Fibroblast of upper back skin (primary cell): ENCODE measurements around the gene LRGUK.
A peak's percentile ranks its signal among the peaks of the same experiment; 100 is the strongest.
"Not testable (repeated sequence)": the region's sequence is repeated elsewhere in the genome, so short reads cannot be mapped to it uniquely, and the experiment has no call there.

ENCODE experiments used
- DNase-seq: peaks from one replicate; pipeline ENCODE4 v3.0.0-alpha.2; 2013

The LRGUK gene, protein sequence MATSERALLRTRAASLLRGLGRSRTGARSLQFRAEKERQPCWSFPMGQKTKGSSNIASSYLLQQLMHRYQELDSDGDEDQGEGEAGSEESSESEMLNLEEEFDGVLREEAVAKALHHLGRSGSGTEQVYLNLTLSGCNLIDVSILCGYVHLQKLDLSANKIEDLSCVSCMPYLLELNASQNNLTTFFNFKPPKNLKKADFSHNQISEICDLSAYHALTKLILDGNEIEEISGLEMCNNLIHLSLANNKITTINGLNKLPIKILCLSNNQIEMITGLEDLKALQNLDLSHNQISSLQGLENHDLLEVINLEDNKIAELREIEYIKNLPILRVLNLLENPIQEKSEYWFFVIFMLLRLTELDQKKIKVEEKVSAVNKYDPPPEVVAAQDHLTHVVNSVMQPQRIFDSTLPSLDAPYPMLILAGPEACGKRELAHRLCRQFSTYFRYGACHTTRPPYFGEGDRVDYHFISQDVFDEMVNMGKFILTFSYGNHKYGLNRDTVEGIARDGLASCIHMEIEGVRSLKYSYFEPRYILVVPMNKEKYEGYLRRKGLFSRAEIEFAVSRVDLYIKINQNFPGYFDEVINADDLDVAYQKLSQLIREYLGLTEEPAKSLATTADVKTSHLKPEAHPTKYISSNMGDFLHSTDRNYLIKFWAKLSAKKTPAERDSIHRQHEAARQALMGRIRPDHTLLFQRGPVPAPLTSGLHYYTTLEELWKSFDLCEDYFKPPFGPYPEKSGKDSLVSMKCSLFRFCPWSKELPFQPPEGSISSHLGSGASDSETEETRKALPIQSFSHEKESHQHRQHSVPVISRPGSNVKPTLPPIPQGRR

DNA sequence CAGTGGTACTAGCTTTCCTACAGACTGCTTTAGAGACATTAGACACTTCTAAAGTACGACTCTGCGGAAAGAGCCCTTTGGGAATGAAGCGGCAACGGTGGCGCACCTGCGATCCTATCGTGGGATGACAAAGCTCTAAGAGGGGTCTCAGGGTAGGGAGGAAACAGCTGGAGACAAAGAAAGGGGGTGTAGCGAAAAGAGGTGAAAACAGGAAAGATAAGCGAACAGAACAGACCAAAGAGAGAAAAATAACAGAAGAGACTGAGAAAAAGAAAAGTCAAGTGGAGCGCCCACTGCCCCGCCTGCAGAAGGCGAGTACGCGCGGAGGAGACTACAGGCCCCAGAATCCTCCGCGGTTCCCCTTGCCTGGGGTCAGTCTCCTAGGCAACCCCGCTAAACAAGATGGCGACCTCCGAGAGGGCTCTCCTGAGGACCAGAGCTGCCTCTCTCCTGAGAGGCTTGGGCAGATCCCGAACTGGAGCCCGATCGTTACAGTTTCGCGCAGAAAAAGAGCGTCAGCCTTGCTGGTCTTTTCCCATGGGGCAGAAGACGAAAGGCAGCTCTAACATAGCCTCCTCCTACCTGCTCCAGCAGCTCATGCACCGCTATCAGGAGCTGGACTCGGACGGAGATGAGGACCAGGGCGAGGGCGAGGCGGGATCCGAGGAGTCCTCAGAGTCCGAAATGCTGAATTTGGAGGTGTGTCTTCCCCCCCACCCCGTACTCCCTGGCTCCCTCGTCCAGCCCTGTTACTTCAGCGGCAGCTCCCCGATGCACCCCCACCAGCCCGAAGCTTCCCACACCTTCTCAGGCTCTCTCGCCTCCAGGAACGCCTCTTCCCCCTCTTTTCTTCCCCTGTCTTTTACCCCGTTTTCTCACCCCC is at the start of gene LRGUK:
Gene LRGUK, plus strand, starts transcription at position 375 of the 883 bp plus-strand sequence. Its CDS starts 28 bp downstream, at position 403.
- DNase-seq = peak; percentile 76

DNA sequence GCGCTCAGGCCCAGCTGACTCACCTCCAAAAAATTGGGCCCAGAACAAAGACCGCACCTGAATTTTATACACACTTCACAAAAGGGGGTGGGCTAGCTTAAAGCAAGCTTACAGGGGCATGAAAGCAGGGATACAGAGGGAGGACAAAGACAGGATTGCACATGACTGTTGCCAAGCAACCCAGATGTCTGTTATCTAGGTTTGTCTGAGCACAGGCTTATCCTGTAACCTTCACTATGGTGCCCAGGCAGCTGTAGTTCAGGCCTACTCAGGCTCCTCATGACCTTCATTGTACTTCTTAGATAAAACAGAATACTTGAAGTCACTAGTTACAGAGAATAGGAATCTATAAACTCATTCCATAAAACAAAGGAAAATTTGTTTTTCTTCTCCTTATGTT is 49.6 kb upstream of the LRGUK start:
- not testable (repeated sequence) for DNase-seq

DNA sequence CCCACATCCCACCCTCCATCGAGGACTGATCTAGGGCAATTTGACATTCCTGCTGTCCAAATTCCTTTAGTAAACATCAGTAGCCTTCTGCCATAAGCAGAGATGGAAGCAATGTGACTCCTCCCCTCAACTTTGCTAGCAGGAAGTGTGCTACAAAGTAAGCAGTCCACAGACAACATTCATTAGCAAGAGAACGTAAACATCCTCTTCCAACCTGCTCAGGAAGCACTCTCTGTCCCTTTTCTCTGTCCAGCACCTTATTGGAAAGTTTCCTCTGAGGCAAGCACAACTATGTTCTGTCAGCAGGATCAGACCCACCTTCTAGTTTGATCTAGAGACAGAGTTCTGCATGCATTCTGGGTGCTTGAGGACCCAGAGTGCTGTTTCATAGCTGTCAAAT is 48.1 kb upstream of the LRGUK start:
- DNase-seq = no peak

DNA sequence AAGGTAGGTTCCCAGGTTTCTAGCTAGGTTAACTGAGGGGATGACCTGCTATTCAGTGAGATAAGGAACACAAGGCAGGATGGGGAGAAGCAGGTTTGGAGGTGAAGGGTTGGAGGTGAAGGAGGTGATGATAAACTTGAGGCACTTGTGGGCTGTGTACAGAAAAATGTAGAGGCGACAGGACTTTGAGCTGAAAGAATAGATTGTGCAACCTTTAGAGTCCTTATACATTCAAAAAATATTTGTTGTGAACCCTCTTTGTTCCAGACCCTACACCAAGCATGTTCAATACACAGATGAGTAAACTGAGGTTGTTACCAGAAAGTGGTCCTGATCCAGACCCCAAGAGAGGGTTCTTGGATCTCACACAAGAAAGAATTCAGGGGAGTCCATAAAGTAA is 45.4 kb upstream of the LRGUK start:
- DNase-seq = no peak

DNA sequence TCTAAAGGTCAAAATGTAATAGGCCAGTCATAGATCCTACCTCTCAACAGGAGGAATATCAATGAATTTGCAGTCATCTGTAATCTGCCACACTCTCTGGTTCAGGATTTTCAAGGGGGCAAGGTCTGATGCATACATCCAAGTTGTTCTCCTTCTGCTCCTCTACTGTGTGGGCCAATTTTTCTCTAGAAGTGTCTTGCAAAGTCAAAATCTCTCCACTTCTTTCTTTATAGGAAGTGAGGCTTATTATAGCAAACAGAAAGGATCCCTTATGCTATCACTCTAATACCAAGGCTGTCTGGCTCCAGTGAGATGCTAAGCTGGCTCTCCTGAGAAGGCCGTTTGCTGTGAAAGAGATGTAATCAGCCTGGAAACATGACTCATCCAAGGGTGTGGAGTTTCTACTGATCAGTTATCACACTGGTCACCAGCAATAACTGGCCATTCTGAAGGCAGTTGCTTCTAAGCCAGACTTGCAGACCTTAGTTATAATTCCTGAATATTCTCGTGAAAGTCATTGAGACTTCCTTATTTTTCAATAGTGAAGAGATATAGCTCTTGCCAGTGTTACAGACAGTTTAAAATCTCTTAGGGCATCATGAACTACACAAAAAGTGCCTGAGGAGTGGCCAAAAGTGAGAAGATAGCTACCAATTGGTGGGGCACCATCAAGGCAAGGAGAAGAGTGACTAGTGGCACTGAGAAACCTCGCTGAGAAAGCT is 43.2 kb upstream of the LRGUK start:
- DNase-seq = no peak

DNA sequence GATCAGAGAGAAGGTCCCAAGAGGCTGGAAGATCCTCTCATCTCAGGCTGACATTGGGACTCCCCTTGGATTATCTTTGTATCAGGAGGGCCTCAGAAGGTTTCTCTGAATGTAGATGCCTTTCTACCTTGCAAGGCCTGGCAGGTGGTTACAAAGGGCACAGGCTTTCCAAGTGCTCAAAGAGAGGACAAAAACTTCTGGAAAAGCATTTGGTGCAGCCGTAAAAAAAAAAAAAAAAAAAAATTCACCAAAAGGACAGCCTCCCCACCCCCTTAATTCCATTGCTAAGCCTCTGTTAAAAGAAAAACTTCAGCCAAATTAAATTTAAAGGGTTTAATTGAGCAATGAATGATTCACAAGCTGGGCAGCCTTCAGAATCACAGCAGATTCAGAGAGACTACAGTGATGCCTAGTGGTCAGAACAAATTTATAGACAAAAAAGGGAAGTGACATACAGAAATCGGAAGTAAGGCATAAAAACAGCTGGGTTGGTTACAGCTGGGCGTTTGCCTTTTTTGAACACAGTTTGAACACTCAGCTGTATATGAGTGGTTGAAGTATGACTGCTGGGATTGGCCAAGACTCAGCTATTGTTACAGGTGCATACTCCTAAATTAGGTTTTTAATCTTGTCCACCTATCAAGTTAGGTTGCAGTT is 42.5 kb upstream of the LRGUK start:
- no peak for DNase-seq

DNA sequence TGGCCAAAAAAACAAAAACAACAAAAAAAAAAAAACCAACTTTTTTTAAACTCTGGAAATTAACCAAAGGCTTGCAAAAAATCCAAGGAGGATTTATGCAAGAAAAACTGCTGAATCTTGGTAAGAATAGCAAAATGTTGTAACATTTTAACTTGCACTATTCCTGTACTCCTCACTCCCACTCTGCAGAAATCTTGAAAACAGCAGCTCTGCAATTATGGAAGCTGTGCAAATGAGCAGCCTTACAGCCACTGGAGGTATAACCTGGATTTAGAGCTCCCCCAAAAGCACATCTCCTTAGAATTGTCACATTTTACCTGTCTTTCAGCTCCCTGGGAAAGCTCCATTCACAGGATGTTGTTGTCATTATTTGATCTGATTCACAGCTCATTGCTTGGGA is 41.8 kb upstream of the LRGUK start:
- DNase-seq = no peak

DNA sequence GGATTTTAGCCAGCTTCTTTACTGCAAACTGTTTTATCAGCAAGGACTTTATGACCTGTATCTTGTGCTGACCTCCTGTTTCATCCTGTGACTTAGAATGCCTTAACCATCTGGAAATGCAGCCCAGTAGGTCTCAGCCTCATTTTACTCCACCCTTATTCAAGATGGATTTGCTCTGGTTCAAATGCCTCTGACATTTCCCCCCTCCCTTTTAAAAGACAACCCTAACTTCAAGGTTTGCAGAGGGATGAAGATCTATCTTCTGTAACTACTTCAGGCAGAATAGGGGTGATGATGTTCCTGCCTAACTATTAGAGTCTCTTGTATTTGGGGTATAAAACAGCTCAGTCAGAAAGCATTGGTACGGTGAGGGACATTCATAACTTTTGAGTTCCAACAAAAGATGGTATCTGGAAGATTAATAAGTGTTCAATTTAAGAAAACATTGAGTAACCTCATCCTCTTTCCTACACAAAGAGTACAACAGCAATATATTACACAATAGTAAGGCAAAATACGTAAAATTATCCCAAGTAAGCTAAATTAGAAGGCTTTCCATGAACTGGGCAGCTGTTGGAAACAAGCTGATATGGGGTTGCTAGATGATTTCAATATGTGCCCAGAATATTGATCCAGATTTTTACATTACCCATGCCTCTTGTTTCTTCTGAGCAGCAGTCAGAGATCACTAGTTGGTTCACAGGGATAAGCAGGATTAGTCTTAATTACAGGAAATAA is 40.0 kb upstream of the LRGUK start:
- no peak for DNase-seq

DNA sequence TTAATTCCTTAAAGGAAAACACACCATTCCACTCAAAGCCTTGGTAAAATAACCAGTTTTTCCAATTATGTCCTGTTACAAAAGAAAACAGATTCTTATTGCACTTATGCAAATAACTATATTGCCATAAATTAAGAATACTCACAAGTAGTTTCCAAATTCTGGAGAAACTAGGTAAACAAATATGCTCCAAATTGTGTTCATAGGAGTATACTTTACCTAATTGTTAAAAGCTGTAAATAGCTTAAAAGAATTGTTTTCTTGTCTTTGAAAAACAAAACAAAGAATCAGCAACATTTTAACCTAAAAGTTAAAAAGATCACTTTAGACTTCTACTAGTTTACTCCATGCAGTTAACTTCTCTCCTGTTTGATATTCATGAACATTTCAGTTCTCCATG is 38.9 kb upstream of the LRGUK start:
- no peak for DNase-seq

DNA sequence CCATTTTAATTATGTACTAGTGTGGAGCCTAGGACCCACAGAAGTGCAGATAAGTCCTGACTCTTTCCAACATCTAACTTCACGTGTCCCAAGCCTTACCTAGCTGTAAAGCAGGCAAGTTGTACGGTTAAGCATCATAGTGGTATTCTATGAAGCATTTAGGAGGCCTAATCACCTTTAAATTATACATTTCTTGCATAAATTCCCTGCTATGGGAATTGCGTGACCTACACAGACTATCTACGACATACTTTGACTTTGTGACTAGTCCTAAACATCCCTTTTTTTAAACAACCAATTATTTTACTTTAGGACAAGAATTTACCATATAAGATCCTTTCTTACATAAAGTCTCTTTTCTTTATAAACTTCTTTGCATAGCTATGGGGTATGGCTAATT is 37.7 kb upstream of the LRGUK start:
- no peak for DNase-seq

DNA sequence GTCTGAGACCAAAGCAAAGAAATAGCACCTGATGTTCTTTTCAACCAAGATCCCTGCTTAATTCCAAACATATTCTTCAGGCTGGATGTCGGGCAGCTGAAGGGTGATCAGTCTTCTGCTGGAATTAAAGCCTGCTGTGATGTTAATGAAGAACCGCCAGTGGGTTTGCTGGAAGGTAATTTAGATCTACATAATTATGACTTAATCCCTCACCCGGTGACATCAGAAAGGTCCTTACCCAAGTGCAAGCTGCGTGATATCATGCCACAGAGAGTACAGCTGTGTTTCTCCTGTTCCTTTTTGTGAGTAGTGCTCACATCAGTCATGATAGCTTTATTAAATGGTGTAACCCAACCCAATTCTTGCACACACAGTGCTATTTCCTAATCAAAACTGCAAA is 29.1 kb upstream of the LRGUK start:
- DNase-seq = no peak

DNA sequence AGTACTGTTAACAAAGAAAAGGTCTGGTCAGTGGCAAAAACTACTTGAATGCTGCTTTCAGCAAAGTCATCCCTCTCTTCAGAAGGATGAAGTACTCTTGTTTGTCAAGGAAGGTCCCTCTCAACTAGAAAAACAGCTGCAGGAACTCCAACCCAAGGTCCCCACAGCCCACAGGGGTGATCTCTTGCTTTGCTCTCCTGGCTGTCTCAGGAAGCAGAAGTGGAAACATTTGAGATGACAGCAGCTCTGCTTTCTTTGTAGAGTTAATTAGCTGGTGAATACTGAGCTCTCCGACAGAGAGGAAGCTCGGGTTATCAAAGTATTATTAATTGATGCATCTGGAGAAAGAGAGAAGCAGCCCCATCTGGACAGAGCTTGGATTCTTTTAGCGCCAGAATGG is 25.4 kb upstream of the LRGUK start:
- no peak for DNase-seq

DNA sequence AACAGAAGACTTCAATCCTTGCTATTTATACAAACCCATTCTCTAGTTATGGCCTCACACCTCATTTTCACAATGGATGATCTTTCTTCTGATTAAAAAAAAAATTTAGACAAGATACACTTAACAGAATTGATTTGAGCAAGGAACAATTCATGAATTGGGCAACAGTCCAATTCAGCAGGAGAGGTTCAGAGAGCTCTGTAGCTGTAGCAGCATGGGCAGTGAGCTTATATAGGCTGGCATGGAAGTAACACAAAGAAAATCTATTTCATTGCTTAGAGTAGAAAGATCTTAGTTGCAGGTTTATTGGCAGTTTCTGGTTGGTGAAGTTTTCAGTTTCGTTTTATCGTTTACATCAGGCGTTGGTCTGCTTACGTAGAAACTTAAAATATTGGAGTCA is 23.0 kb upstream of the LRGUK start:
- no peak for DNase-seq

DNA sequence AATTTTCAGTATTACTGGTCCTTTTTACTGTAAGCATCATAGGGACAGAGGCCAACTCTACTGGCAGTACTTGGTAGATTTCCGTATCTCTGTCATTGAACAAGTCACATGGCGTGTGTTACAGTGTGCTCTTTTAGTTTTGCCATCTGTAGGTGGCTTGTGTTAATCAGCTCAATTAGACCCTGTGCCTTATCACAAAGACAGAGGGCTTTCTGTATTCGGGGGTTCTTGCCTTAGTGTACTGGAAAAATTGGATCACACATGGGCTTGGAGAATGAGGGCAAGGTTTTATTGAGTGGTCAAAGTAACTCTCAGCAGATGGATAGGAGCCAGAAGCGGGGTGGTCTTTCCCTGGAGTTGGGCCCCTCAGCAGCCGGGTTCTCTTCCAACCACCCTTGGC is 21.3 kb upstream of the LRGUK start:
- DNase-seq = no peak

DNA sequence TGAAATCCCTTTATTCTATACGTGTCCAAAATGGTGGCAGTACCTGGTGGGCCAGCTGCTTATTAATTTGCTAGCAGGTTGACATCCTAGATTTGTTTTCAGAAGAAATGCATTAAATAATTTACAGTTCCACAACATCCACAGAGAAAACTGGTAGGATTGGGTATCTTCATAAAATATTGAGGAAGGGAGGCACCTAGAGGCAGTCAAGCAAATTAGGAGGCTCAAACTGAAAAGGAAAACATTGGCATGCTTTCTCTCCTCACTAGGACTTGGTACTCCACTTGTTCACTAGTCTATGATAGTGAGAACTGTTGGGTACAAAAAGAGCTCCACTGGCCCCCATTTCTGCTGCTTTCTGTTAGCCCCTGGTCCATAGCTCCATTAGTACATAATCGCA is 18.3 kb upstream of the LRGUK start:
- DNase-seq = no peak

DNA sequence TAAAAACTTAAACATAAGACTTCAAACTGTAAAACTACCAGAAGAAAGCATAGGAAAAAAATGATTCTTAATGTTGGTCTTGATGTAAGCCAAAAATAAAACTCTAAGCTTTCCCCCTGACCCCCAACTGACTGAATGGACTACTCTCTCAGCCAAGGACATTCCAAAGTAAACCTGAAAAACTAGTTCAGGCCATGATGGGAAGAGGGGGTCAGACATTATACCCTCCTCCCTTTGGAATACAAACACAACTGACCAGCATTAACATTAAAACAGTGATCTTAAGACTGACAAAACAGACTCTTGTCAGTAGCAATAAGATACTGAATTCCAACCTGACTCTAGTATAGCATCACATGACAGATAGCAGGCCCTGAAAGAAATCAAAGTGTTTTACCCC is 13.5 kb upstream of the LRGUK start:
- no peak for DNase-seq

DNA sequence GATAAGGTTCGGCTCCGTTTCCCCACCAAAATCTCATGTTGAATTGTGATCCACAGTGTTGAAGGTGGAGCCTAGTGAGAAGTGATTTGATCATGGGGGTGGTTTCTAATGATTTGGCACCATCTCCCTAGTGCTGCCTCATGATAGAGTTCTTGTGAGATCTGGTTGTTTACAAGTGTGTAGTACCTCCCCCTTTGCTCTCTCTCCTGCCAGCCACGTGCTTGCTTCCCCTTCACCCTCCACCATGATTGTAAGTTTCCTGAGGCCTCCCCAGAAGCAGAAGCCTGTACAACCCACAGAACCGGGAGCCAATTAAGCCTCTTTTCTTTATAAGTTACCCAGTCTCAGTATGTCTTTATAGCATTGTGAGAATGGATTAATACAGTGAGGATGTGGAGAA is 12.1 kb upstream of the LRGUK start:
- no peak for DNase-seq

DNA sequence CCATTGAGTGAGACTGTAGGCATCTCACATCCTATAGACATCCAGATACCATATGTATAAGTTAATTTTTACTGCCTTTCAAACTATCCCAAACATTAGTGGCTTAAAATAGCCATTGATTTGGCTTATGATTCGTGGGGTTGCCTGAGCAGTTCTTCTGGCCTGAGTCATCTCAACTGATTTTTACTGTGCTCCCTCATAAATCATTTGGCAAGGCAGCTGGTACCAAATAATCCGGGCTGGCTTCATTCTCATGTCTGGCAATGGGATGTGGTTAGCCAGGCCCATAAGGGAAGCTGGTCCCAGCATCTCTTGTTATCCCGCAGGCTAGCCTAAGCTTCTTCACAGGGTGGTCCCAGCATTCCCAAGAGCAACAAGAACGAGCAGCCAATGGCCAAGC is 6.7 kb upstream of the LRGUK start:
- DNase-seq = peak; percentile 34

DNA sequence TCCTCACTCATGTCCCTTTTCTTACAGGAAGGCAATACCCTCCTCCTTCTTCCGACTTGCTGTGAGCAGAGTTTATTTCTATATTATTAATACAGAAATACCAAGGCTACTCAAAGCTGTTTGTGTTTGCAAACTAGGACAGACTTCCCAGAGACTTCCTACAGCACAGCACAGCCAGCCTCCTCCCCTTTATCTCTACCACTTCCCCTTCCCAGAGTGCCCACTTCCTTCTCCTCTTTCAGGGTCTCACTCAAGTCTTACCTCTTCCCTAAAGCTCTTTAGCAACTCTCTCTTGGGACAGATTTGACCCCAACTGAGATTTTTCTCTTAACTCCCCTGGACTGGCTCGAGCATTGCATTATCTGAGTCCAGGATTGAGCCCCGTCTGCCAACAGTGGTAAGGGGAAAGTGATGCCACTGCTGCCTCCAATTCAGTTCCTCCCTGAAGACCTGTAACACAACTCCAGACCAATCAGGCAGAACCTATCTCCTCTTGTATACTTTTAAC is 5.5 kb upstream of the LRGUK start:
- no peak for DNase-seq

DNA sequence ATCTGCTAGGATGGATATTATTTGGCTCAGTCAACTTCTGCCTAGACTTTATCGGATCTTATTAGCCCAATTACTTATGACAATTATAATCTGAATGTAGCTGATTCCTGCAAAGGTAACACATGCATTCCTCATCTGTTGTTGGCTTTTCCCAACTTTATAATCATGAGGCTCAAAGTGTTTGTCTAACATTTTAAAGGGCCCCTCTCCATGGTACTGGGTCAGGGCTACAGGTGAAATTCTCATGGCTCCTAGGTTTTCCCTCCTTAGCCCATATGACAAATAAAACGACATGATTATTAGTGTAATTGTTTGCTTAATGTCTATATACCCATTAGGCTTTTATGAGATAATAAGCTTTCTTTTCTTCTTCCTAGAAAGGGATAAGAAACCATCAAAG is 4.2 kb upstream of the LRGUK start:
- no peak for DNase-seq

DNA sequence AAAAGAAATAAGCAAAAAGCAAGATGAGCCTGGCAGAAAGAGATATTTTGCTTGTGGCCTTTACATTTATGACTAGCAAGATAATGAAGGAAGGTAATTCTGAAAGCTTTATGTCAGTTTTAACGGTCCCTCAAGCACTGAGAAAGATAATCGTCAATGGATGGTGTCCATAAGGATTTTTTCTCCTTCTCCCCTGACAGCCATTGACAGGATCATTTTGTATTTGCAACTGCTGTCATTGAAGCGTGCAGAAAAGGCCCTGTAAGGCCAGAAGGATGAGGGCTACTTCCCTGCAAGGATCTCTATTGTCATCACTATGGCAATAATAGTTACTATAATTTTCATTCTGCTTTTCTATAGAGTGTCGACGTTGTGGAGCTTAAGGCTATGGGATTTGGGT is 994 bp upstream of the LRGUK start:
- DNase-seq = no peak
